ENCODE data around the gene MUTYH. TPM values are rescaled to one million over a fixed set of nuclear protein-coding genes. Genes with fewer than 3 reads are reported as not detected.

MUTYH gene
- polyA plus RNA-seq, 2 of the 4 experiments (the other 2 are of a cell fraction) = 9.0 to 12.4 TPM

DNA sequence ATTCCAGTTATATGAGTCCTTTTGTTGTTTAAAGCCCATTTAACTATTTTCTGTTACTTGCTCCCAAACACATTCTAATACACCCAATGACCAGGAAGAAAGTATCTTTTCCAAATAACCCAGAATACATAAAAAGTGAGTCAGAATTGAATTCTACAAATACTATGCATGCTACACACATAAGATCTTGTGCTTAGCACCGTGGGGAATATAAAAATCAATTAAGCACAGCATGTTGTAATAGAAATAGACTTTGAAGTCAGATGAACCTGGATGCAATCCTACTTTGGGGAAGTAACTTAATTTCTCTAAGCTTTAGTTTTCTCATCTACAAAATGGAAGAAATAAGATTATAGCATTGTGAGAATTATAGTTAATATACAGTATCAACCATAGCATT lies 40.5 kb upstream of the MUTYH start:
- ATAC-seq (no peak), DNase-seq (ENCODE audit: low read depth in 1 of 2, low spot score in 1 of 2) (no peak), FAIRE-seq (no peak)
- Histone ChIP-seq H3K4me3 (no peak overlapping the region), H3K4me1 (no peaks in the 10 kb centered on the region), H3K9me3 (no peaks in the 10 kb centered on the region), H3K27ac (no peak overlapping the region), H3K4me2 (no peak overlapping the region)
- WGBS (ENCODE audit: missing lambda C conversion rate) = 11% methylated on average over 1 of the region's 1 CpG
- CTCF ChIA-PET = no interaction called here
- no peak for TF ChIP-seq HOXB13 (CRISPR knock-in tag; IDR thresholded peaks at IDR 0.05; ENCODE audit: low read depth)
- POLR2A ChIA-PET = no interaction called here

DNA sequence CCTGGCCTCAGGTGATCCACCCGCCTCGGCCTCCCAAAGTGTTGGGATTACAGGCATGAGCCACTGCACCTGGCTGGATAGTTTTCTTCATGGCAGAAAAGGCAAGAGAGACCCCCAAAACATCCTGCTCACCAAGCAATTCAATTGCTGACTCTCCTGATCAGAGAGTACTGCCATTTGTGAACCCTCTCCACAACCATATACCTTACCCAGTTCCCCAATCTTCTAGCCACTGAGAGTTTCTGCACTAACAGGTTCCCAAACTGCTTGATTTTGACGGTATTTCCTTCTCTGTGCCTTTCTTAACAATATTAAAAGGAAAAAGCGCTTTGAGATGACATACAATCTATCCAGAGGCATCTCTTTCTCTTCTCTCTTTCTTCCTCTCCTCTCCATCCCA lies 39.9 kb upstream of the MUTYH start:
- no peaks in the 10 kb centered on the region for H3K4me1 ChIP-seq
- H3K9me3 ChIP-seq = no peaks in the 10 kb centered on the region
- no peak overlapping the region for H3K4me2 ChIP-seq
- ATAC-seq = no peak
- H3K27ac ChIP-seq = no peak overlapping the region
- no peak for FAIRE-seq
- 75% methylated on average over 4 of the region's 4 CpGs for WGBS (ENCODE audit: missing lambda C conversion rate)
- H3K4me3 ChIP-seq = no peak overlapping the region
- POLR2A ChIA-PET = no interaction called here
- no peak for DNase-seq (ENCODE audit: low read depth in 1 of 2, low spot score in 1 of 2)
- CTCF ChIA-PET = no interaction called here
- no peak for TF ChIP-seq NPAS2 (CRISPR knock-in tag; IDR thresholded peaks at IDR 0.05; ENCODE audit: borderline replicate concordance)
- TF ChIP-seq, protein P1, sequence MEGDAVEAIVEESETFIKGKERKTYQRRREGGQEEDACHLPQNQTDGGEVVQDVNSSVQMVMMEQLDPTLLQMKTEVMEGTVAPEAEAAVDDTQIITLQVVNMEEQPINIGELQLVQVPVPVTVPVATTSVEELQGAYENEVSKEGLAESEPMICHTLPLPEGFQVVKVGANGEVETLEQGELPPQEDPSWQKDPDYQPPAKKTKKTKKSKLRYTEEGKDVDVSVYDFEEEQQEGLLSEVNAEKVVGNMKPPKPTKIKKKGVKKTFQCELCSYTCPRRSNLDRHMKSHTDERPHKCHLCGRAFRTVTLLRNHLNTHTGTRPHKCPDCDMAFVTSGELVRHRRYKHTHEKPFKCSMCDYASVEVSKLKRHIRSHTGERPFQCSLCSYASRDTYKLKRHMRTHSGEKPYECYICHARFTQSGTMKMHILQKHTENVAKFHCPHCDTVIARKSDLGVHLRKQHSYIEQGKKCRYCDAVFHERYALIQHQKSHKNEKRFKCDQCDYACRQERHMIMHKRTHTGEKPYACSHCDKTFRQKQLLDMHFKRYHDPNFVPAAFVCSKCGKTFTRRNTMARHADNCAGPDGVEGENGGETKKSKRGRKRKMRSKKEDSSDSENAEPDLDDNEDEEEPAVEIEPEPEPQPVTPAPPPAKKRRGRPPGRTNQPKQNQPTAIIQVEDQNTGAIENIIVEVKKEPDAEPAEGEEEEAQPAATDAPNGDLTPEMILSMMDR (IDR thresholded peaks at IDR 0.05) = no peak
- TF ChIP-seq POLR2AphosphoS2 (conservative IDR thresholded peaks at IDR 0.05; ENCODE audit: low read length) = no peak
- no peak for TF ChIP-seq MAFK (IDR thresholded peaks at IDR 0.05; ENCODE audit: partially characterized antibody)
- no peak for TF ChIP-seq KDM5A (IDR thresholded peaks at IDR 0.05)
- TF ChIP-seq CHD4 (IDR thresholded peaks at IDR 0.05; ENCODE audit: borderline replicate concordance) = no peak
- no peak for TF ChIP-seq ESRRA (IDR thresholded peaks at IDR 0.05; ENCODE audit: borderline replicate concordance, low read length)
- no peak for TF ChIP-seq NFE2L2 (conservative IDR thresholded peaks at IDR 0.05; ENCODE audit: low read length)
- no peak for TF ChIP-seq BCL3 (IDR thresholded peaks at IDR 0.05)
- TF ChIP-seq SREBF2 (IDR thresholded peaks at IDR 0.05) = no peak
- no peak for TF ChIP-seq RAD21 (conservative IDR thresholded peaks at IDR 0.05 in 1 of 2, IDR thresholded peaks at IDR 0.05 in 1 of 2)
- no peak for TF ChIP-seq TP53 (CRISPR knock-in tag; IDR thresholded peaks at IDR 0.05)
- TF ChIP-seq NR3C1 (IDR thresholded peaks at IDR 0.05) = no peak
- TF ChIP-seq HOXA7 (CRISPR knock-in tag; IDR thresholded peaks at IDR 0.05) = no peak
- TF ChIP-seq HMGXB4 (CRISPR knock-in tag; IDR thresholded peaks at IDR 0.05; ENCODE audit: borderline replicate concordance) = no peak
- no peak for TF ChIP-seq ZNF302 (CRISPR knock-in tag; IDR thresholded peaks at IDR 0.05)

GRCh38 chr1:45379524-45379923 lies 39.3 kb upstream of the MUTYH start:
- WGBS (ENCODE audit: missing lambda C conversion rate) = 81% methylated on average over 6 of the region's 6 CpGs
- POLR2A ChIA-PET = no interaction called here
- no peak for DNase-seq (ENCODE audit: low read depth in 1 of 2, low spot score in 1 of 2)
- no peak for ATAC-seq
- no peaks in the 10 kb centered on the region for H3K4me1 ChIP-seq
- no peak overlapping the region for H3K4me2 ChIP-seq
- CTCF ChIA-PET = no interaction called here
- no peak for FAIRE-seq
- no peaks in the 10 kb centered on the region for H3K9me3 ChIP-seq
- no peak overlapping the region for H3K4me3 ChIP-seq
- no peak overlapping the region for H3K27ac ChIP-seq
- TF ChIP-seq KDM5A (IDR thresholded peaks at IDR 0.05) (no peak), BCL3 (IDR thresholded peaks at IDR 0.05) (no peak), USF2 (IDR thresholded peaks at IDR 0.05) (no peak), ZC3H11A (IDR thresholded peaks at IDR 0.05) (no peak), ELK1 (IDR thresholded peaks at IDR 0.05; ENCODE audit: low read depth, low read length) (no peak), TFCP2L1 (CRISPR knock-in tag; IDR thresholded peaks at IDR 0.05) (no peak), EP300 (IDR thresholded peaks at IDR 0.05) (no peak), HOXB13 (CRISPR knock-in tag; IDR thresholded peaks at IDR 0.05; ENCODE audit: low read depth) (no peak), RNF2 (IDR thresholded peaks at IDR 0.05; ENCODE audit: borderline replicate concordance, low read depth) (no peak), BHLHE40 (IDR thresholded peaks at IDR 0.05; ENCODE audit: low read depth, low read length) (no peak), FOXS1 (CRISPR knock-in tag; IDR thresholded peaks at IDR 0.05) (no peak)

Measured in A549 (cell line).